GM19438 (cell line): ENCODE data around the gene DCUN1D2.
"Not testable (repeated sequence)": the region's sequence is repeated elsewhere in the genome, so short reads cannot be mapped to it uniquely, and the experiment has no call there.

ENCODE experiments used
- ATAC-seq: cut with Tn5 transposase; IDR thresholded peaks from one replicate; pipeline ENCODE4 v1.9.1; 2021; ENCODE audit warnings: low read depth; ENCODE audit not compliant: unreplicated experiment

Gene DCUN1D2

DNA sequence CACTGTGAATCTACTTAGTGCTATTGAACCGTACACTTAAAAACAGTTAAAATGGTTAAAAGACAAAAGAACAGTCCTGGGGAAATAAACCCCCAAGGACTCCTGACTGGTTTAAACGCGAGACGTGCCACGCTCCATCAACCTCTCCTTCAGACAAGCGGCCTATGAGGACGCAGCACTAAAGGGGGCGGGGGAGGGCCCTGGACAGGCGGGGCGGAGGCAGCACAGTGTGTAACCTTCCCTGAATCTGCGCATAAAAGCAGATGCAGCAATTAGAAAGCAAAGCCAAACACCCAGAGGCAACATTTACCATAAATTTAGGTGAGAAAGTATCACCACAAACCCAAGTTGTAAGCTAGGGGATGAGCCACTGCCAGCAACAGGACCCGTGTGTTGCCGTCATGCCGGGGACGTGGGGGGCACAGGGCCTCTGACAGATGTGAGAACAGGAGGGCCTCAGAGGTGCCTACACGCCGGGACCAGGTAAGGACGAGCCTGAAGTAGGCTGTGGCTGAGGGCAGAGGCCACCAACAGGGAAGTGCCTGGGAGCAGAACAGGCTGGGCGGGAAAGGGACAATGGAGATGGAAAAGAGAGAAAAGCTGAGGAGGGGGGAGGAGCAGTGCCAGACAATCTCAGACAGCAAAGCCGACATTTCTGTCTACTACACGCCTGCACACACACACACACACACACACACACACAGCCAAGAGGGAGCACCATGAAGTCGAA lies 21.9 kb downstream of the DCUN1D2 start:
- no peak for ATAC-seq

DNA sequence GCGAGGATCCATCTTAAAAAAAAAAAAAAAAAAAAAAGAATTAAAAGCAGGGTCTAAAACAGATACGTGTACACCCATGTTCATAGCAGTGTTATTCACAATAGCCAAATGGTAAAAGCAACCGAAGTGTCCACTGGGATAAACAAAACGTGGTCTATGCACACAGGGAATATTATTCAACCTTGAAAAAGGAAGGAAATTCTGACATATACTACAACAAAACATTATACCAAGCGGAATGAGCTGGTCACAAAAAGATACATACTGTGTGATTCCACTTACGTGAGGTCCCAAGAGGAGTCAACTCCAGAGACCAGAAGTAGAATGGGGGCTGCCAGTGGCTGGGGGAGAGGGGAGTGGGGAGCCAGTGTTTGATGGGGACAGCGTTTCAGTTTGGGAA lies 22.5 kb downstream of the DCUN1D2 start:
- no peak for ATAC-seq

DNA sequence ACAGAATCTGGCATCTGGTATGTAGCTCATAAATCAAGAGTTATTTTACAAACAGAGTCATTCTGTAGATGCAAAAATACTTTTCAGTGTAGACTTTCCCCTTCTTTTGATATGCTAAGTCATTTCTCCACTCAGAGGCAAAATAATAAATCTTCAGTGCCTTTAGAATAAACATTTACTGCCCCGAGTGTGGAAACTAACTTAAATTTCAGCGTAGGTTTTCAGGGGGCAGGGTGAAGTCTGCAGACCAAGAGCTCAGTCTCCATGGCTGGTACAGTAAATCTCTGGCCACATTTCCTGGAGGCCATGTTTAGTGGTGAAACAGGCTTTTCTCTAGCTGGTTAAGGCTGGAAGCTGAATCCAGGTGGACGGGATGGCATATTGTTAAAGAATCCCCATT lies 24.1 kb downstream of the DCUN1D2 start:
- ATAC-seq = no peak

DNA sequence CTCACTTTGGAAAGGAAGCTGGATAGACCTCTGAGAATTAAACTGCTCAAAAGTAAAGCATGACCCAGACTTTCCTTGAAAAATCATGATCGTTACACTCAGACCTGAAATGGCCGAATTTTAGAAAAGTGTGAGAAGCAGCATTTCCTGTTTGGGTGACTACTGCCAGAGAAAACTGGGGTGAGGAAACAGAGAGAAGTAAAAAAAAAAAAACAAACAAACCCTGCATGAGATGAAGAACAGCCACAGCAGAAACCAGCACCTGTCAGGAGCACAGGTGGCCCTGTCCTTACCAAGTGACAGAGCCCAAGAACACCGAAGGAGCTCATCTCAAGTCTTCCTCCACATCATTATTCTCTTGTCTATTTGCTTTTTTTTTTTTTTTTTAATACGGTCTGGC lies 25.2 kb downstream of the DCUN1D2 start:
- no peak for ATAC-seq

DNA sequence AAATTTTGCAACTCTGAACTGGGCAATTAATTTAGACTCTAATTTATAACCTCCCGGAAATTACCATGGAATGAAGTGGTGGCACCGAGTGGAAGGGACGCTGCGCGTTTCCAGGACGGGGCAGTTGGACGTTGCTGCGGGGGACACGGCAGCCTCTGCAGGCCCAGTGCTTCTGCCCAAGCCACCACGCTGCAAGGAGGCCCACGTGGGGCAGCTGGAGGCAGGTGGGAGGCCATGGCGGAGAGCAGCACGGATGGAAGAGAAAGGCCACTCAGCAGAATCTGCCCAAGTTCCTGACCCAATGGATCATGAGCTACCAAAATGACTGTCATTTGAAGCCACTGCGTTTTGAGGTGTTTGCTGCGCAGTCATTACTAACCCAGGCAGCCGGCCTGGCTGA lies 26.0 kb downstream of the DCUN1D2 start:
- no peak for ATAC-seq

DNA sequence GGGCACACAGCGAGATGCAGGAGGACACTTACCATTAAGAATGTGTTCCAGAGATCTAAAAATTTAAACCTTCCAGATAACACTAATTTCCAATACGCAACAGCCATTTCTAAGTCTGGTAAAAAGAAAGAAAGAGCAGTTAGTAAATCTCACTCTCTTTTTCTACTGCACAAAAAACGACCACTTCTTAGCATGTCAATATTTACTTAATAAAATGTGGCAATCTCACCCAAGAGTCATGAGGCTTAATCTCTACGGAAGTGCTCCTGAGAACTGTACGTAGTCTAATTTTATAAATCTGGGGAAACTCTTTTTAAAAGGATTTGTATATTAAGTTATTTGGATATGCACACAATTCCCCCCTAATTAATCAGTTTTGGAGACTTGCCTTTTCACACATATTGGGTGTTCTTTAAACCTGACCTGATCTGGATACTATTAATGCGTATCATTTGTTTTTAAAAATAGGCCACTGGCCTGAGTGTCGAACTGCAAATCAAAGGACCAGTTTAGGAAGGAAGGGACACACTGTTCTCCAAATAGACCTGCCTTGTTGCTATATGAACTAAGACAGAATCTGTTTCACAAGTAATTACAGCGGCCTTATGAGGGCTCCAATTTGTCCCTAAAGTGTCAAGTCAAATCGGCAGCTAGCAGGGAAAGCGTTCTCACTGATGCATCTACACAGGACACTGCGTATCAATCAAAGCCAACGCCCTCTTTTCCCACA lies 29.3 kb downstream of the DCUN1D2 start:
- ATAC-seq = no peak

DNA sequence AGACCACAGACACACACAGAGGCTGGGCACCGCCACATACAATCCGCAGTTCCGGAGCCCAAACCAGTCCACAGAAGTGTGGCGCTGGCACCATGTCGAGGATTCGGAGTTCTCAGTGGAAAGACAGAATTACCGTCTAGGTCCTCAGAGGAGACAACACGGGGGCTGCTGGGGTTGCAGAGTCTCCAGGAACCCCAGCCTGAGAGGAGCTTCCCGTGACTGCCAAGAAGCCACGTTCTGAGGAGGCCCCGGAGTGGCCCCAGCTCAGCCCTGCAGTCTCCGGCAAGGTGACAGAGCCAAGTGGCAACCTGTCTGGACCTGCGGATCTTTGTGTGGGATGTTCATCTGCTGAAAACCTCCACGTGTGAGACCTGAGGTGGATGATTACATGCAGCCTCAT lies 29.9 kb downstream of the DCUN1D2 start:
- no peak for ATAC-seq

DNA sequence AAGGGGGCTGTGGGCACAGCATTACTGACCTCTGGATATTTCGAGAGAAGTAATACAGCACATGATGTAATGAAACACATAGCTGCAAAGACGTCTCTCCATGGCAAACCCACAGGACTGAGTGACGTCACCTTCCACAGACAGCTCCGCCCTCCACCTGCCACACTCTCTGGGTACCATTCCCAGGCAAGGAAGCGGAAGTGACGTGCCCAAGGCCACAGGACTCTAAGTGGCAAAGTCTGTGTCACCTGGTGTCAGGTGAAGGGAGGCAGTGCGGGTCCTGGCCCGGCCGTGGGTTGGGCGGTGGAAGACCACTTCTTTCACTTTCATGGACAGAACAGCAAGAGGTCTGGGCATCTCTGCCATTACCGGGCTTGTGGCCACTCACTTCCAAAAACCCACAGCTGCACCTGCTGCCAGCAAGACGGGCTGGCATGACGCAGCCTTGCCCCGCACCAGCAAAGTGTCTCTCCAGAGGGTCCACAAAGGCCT lies 30.4 kb downstream of the DCUN1D2 start:
- no peak for ATAC-seq

DNA sequence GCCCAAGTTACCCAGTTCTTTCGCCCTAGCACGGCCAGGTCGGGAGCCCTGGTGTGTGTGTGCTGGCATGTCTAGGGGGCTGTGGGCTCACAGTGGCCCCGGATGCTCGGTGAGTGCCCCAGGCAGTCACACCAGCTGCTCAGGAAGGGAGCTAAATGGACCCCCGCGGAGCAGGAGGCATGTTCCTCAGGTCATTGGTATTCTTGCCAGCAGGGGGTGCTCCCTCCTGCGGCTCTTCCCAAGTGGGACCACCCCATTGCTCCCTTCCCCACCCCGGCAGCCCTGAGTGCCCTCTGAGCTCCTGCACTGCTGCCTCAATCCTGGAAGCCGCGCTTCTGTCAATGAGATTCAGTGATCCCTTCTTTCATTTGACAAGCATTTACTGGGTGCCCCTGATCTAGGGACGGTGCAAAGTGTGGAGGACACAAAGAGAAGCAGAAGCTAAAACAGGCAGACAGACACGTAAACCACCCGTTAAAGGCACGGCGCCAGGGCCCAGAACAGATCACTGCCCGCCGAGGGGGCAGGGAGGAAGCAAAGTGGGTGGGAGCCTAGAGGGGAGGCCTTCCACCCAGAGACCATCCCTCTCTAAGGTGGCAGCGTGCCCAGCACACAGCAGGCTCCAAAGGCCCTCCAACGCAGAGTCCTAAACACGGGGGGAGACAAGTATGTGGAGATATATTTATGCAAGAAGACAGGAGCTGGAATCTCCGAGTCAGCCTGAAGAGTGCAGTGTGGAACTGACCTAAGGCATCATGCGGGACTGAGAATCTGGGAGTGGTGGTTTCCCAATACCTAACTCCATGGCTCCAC lies 32.1 kb downstream of the DCUN1D2 start:
- ATAC-seq = no peak

DNA sequence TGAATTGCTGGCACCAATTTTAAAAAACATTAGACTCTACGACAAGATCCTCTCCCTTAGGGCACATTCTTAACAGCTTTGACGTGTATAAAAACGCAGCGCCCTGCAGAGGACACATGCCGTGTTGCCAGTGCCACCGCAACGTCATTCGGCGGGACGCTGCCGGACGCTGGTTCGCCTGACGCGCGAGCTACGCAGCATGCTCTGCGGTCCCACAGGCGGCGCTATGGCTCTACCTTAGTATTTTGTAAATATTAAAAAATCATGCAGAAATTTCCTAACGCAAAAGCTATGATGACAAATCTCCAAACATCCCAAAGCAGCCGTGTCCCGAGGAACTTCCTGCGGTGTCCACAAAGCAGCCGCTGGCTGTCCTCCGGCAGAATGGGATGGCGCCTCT lies 33.0 kb downstream of the DCUN1D2 start:
- ATAC-seq = no peak

DNA sequence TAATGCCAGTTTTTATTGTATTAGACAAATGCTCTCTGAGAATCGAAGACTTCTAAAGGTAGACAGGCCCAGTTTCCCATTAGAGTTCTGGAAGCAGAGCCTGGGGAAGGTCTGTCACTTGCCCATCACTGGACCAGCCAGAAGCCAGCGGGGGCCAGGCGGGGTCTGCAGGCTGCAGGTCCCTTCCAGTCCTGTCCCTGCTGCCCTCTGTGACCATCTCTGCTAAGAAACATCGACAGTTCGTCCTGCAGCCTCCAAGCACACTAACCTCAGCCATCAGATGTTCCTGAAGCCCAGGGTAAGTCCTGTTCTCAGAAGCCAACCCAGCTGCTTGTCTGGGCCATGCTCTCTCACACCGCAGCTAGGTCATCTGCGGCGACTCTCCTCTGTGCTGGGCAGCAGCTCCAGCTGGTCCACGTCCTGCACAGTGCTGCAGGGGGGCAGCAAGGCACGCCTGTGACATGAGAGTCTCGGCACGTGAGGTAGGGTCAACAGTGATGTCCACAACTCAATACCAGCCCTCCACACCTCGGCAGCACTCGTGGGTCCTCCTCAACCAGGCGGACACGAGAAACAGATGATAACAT lies 34.3 kb downstream of the DCUN1D2 start:
- no peak for ATAC-seq

DNA sequence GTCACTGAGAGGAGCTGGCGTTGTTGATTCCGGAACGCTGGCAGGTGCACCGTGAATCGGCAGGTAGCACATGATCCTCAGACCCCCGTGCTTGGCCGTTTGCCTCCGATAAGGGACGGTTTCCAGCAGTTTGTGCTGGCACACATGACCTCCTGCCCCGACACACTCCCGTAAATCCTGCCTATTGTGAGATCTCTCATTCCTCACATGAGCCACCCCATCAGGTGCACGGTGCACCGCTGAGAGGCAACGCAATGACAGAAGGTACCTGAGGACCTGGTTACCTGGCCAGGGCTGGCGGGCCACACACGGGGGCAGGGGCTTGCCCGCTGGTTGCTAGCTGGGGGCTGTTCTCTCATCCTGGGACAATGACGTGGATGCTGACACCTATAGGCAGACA lies 35.1 kb downstream of the DCUN1D2 start:
- ATAC-seq = no peak

DNA sequence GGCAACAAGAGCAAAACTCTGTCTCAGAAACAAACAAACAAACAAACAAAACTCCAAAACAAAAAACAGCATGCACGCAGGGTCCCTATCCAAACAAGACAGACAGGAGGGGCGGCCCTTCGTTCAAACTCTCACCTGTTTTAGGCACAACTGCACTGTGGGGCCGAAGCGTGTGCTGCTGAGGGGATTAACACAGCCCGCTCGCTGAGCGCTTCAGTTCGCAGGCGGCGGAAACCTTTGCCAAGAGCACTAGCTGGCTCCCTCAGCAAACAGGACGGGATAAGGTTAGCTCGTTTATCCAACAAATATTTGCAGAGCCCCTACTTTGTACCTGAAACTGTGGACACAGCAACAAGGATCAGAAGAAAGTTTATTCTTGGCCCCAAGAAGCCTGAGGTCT lies 35.6 kb downstream of the DCUN1D2 start:
- ATAC-seq = no peak

DNA sequence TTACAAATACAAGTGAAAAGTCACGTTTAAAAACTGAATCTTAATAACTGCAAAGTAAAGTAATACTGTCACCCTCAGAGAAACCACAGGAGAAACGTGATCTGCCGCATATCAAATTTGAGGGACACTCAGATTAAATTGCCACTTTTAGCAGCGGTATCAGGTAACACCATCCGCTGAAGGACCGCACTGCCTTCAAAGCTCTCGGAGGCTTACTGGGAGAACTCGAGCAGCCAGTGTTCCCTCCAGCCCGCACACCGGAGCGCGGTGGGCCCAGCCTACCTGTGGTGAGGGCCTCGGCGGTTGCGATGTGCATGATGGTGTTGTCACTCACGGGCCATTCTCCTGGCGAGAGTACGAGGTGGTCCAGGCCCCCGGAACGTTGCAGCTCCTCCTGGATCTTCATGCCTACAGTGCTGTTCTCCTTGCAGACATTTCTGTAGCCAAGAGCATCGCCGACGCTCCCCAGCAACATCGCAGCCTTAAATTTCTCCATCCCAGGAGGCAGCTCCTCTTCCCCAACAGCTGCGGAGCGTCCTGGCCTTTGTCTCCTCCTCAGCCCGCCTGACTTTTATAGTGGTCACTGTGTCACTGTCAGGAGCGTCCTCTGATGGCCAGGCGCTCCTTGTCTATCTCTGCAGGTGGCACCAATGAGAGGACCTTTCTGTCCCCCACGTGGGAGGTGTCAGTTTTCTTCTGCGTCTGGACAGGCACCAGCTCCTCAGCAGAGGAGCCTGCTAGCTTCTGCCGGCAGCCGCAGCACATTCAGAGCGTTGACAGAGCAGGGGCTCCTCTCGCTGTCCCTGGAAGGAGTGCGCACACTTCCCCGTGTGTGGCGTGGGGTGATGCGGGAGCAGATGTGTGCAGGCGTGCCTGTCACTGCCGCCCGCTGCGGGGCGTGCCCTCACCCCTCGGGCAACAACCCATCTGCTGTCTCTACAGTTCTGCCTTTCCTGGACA lies 37.3 kb downstream of the DCUN1D2 start, which contains the start of gene ADPRHL1:
Gene ADPRHL1 (minus strand): TSS at position 547 of the 960 bp plus-strand sequence. CDS start 51 bp downstream, at position 496.
- ATAC-seq = no peak

DNA sequence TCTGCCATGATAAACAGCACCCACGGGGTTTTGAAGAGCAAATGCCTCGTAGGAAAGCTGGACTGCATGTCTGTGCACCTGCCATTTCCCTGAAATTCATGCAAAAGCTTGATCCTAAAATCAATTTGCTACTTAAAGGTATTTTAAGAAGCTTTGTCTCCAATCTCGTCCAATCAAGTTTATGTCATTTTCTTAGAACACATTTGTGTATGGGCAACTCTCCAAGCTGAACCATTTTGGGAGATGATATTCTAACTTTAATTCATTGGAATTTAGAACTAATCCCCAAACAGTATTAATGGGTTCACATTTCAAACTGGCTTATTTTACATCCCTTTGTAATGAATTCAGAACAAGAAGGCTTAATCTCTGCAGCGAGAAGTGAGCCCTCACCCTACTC lies 38.0 kb downstream of the DCUN1D2 start:
- ATAC-seq = no peak

DNA sequence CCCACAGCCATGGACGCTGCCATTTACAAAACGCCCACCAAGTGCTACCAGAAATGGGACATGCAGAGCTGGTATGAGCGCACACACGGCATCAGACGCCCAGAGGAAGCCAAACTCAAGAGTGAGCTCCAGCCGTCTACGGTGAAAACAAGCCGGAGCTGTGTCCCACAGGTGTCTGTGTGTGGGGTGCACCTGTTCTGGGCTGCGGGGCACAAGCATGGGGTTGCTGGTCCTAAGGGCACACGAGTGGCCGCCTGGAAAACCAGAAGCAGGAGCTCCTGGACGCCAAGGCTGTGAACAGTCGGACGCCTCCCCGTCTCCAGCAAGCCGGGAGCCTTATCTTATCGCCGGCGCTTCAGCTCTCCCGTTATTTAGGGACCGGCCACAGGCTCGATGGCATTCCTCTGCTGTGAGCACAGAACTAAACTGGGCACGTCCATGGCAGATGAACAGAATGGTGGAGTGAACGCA lies 38.5 kb downstream of the DCUN1D2 start:
- ATAC-seq = no peak

DNA sequence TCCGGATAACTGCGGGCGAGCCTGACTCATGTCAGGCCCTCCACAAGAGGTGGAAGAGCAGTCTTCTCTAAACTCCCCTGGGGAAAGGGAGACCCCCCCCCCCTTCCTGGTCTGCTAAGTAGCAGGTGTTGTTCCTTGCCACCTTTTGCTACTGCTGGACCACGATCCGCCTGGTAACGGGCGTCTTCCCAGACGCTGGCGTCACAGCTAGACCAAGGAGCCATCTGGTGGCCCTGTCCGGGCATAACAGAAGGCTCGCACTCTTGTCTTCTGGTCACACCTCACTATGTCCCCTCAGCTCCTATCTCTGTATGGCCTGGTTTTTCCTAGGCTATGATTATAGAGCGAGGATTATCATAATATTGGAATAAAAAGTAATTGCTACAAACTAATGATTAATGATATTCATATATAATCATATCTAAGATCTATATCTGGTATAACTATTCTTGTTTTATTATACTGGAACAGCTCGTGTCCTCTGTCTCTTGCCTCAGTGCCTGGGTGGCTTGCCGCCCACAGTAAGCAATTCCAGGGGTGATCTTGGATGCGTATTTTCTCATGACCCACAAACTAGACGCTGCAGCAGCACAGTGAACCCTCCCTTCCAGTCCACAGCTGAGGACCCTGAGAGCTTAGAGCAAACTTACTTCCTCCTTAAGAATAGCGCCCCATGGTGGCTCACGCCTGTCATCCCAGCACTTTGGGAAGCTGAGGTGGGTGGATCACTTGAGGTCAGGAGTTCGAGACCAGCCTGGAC lies 39.5 kb downstream of the DCUN1D2 start:
- ATAC-seq = not testable (repeated sequence)

DNA sequence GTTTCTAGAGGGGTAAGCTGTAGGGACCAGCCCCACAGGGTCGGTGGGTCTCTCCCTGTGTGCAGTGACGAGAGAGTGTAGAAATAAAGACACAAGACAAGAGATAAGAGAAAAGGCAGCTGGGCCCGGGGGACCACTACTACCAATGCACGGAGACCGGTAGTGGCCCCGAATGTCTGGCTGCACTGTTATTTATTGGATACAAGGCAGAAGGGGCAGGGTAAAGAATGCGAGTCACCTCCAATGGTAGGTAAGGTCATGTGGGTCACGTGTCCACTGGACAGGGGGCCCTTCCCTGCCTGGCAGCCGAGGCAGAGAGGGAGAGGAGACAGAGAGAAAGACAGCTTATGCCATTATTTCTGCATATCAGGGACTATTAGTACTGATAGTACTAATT lies 40.2 kb downstream of the DCUN1D2 start:
- not testable (repeated sequence) for ATAC-seq
